H9 (cell line): ENCODE measurements around the gene TMEM178B. TPM values are rescaled to one million over a fixed set of nuclear protein-coding genes. Genes with fewer than 3 reads are reported as not detected.

ENCODE experiments used
- DNase-seq: peaks from one replicate; pipeline ENCODE4 v3.0.0-alpha.2; 2017
- H2AFZ ChIP-seq: one replicate; pipeline ENCODE4 v1.6.1; 2013; ENCODE audit warnings: mild to moderate bottlenecking, low read length, control low read depth, moderate library complexity
- H2AK5ac ChIP-seq: 2 replicates; pipeline ENCODE4 v1.6.1; 2013; ENCODE audit warnings: low read length, control low read depth, mixed read lengths; ENCODE audit not compliant: insufficient read length
- H2BK120ac ChIP-seq: one replicate; pipeline ENCODE4 v1.6.1; 2013; ENCODE audit warnings: low read depth, mild to moderate bottlenecking, low read length, control low read depth, inconsistent platforms; ENCODE audit not compliant: poor library complexity, severe bottlenecking
- H2BK12ac ChIP-seq: 2 replicates; pipeline ENCODE4 v1.6.1; 2013; ENCODE audit warnings: low read length, control low read depth, mixed read lengths, low read depth; ENCODE audit not compliant: insufficient read length
- H2BK15ac ChIP-seq: 2 replicates; pipeline ENCODE4 v1.6.1; 2013; ENCODE audit warnings: low read depth, low read length, control low read depth
- H2BK20ac ChIP-seq: one replicate; pipeline ENCODE4 v1.6.1; 2013; ENCODE audit warnings: low read depth, mild to moderate bottlenecking, low read length, control low read depth, inconsistent platforms; ENCODE audit not compliant: poor library complexity, severe bottlenecking
- H2BK5ac ChIP-seq: 2 replicates; pipeline ENCODE4 v1.6.1; 2013; ENCODE audit warnings: low read length, control low read depth, mixed read lengths; ENCODE audit not compliant: insufficient read length
- H3K14ac ChIP-seq: 2 replicates; pipeline ENCODE4 v1.6.1; 2013; ENCODE audit warnings: low read length, control low read depth; ENCODE audit not compliant: insufficient read depth
- H3K18ac ChIP-seq: 2 replicates; pipeline ENCODE4 v1.6.1; 2013; ENCODE audit warnings: low read depth, mild to moderate bottlenecking, mixed read lengths, low read length, control low read depth; ENCODE audit not compliant: insufficient read length
- H3K23ac ChIP-seq: 2 replicates; pipeline ENCODE4 v1.6.1; 2013; ENCODE audit warnings: low read length, control low read depth, mixed read lengths, low read depth; ENCODE audit not compliant: insufficient read length
- H3K23me2 ChIP-seq: 2 replicates; pipeline ENCODE4 v1.6.1; 2013; ENCODE audit warnings: low read depth, mild to moderate bottlenecking, mixed read lengths, low read length, control low read depth; ENCODE audit not compliant: insufficient read length, poor library complexity, severe bottlenecking
- H3K27ac ChIP-seq: 2 replicates; pipeline ENCODE4 v1.5.1; 2013; ENCODE audit warnings: low read length, control low read depth, mixed read lengths, low read depth; ENCODE audit not compliant: insufficient read length
- H3K27me3 ChIP-seq: 2 replicates; pipeline ENCODE4 v1.6.1; 2013; ENCODE audit warnings: low read length, control low read depth, inconsistent platforms; ENCODE audit not compliant: insufficient read depth
- H3K4ac ChIP-seq: 2 replicates; pipeline ENCODE4 v1.6.1; 2013; ENCODE audit warnings: low read depth, mild to moderate bottlenecking, control low read depth, inconsistent platforms, low read length, moderate library complexity
- H3K4me1 ChIP-seq: 2 replicates; pipeline ENCODE4 v1.6.1; 2013; ENCODE audit warnings: low read length, control low read depth, inconsistent platforms; ENCODE audit not compliant: insufficient read depth
- H3K4me2 ChIP-seq: 2 replicates; pipeline ENCODE4 v1.6.1; 2013; ENCODE audit warnings: low read length, control low read depth, mixed read lengths; ENCODE audit not compliant: insufficient read length, insufficient read depth
- H3K56ac ChIP-seq: 2 replicates; pipeline ENCODE4 v1.6.1; 2013; ENCODE audit warnings: low read depth, mild to moderate bottlenecking, mixed read lengths, low read length, control low read depth; ENCODE audit not compliant: insufficient read length
- H3K79me1 ChIP-seq: 2 replicates; pipeline ENCODE4 v1.6.1; 2013; ENCODE audit warnings: low read depth, mild to moderate bottlenecking, moderate library complexity, low read length, control low read depth, inconsistent platforms; ENCODE audit not compliant: insufficient read depth, poor library complexity, severe bottlenecking
- H3K79me2 ChIP-seq: 2 replicates; pipeline ENCODE4 v1.6.1; 2013; ENCODE audit warnings: low read length, control low read depth, inconsistent platforms; ENCODE audit not compliant: insufficient read depth
- H3K9ac ChIP-seq: 2 replicates; pipeline ENCODE4 v1.6.1; 2013; ENCODE audit warnings: low read length, control low read depth, mixed read lengths; ENCODE audit not compliant: insufficient read length; ENCODE audit errors: extremely low read depth
- H3K9me3 ChIP-seq: one replicate; pipeline ENCODE4 v1.6.1; 2013; ENCODE audit warnings: low read depth, low read length, inconsistent platforms; ENCODE audit not compliant: control insufficient read depth
- H3T11ph ChIP-seq: one replicate; pipeline ENCODE4 v1.6.1; 2013; ENCODE audit warnings: mild to moderate bottlenecking, low read length, control low read depth, inconsistent platforms
- H4K20me1 ChIP-seq: one replicate; pipeline ENCODE4 v1.6.1; 2013; ENCODE audit not compliant: control insufficient read depth, insufficient read length, insufficient read depth
- H4K5ac ChIP-seq: 2 replicates; pipeline ENCODE4 v1.6.1; 2013; ENCODE audit warnings: low read depth, mild to moderate bottlenecking, mixed read lengths, low read length, control low read depth; ENCODE audit not compliant: insufficient read length
- H4K8ac ChIP-seq: replicated peaks from 2 replicates; pipeline ENCODE4 v1.6.1; 2013; ENCODE audit warnings: low read length, control low read depth, mixed read lengths, low read depth; ENCODE audit not compliant: insufficient read length
- H4K91ac ChIP-seq: 2 replicates; pipeline ENCODE4 v1.6.1; 2013; ENCODE audit warnings: low read depth, mild to moderate bottlenecking, moderate library complexity, mixed read lengths, low read length, control low read depth; ENCODE audit not compliant: insufficient read length
- H3K27ac Mint-ChIP-seq, 3 experiments: 2 replicates in 2 of 3; 3 replicates in 1 of 3; pipeline ENCODE4 v1.8.0; 2020 to 2021; ENCODE audit warnings: mixed read lengths in 3 of 3, mild to moderate bottlenecking in 1 of 3, moderate library complexity in 1 of 3
- H3K27me3 Mint-ChIP-seq: 2 replicates; pipeline ENCODE4 v1.8.0; 2021; ENCODE audit warnings: low read depth, mild to moderate bottlenecking, moderate library complexity, mixed read lengths
- H3K36me3 Mint-ChIP-seq, 3 experiments: 2 replicates in 2 of 3; 3 replicates in 1 of 3; pipeline ENCODE4 v1.8.0; 2020 to 2021; ENCODE audit warnings: low read depth in 3 of 3, mixed read lengths in 3 of 3; ENCODE audit not compliant: insufficient read depth in 1 of 3
- H3K4me1 Mint-ChIP-seq, 2 experiments: 2 replicates each; pipeline ENCODE4 v1.8.0; 2020; ENCODE audit warnings: mixed read lengths in 2 of 2
- H3K4me3 Mint-ChIP-seq, 2 experiments: 2 replicates in 1 of 2; 3 replicates in 1 of 2; pipeline ENCODE4 v1.8.0; 2020 to 2021; ENCODE audit warnings: mild to moderate bottlenecking in 2 of 2, mixed read lengths in 2 of 2, moderate library complexity in 1 of 2
- H3K9me3 Mint-ChIP-seq, 2 experiments: 2 replicates in 1 of 2; 3 replicates in 1 of 2; pipeline ENCODE4 v1.8.0; 2020; ENCODE audit warnings: mild to moderate bottlenecking in 2 of 2, mixed read lengths in 2 of 2, moderate library complexity in 1 of 2
- CTCF ChIP-seq: fragments of 200-600 bp; sonication (generic); conservative IDR thresholded peaks from 3 replicates; pipeline ENCODE4 v1.8.0; 2021; ENCODE audit warnings: antibody characterized with exemption, mild to moderate bottlenecking
- WGBS: extraction: QIAGEN DNeasy Blood & Tissue Kit; methylation state at CpG from one replicate; pipeline ENCODE4 v1.1.7; 2013; ENCODE audit warnings: missing lambda C conversion rate, low lambda C conversion rate, mixed read lengths; ENCODE audit not compliant: insufficient read length; ENCODE audit errors: extremely low coverage; 5-methylcytosine and 5-hydroxymethylcytosine counted together
- total RNA-seq: library from RNA; stranded (reverse); gene quantifications from 2 replicates; pipeline ENCODE4 v1.2.1, GENCODE V29; 2021

TMEM178B gene
- total RNA-seq, 1 experiment from 2014 or later: 11.3 TPM

- Mint-ChIP-seq H3K4me1 (peaks cover 28% of the 10 kb centered on the region in 2 experiments), H3K27ac (peak overlapping the region in 2 of 3 experiments; percentile 16 to 62; a peak in 3 of 7 replicates), H3K4me3 (no peak overlapping the region; a peak in 1 of 5 replicates), H3K9me3 (no peaks in the 10 kb centered on the region; a peak in 1 of 5 replicates), H3K36me3 (no peaks in the 10 kb centered on the region), H3K27me3 (peaks cover 3% of the 10 kb centered on the region)
- WGBS: no CpG with 5 or more reads among the region's 10 CpGs
- Histone ChIP-seq H3K9ac (no peak overlapping the region), H2BK15ac (no peak overlapping the region), H3K27ac (no peak overlapping the region), H3K18ac (no peak overlapping the region), H3K14ac (no peak overlapping the region), H3T11ph (no peak overlapping the region), H3K79me2 (no peaks in the 10 kb centered on the region; the same call in 1 of the 2 replicates), H4K91ac (no peak overlapping the region), H3K79me1 (no peaks in the 10 kb centered on the region), H3K56ac (no peak overlapping the region), H3K27me3 (no peaks in the 10 kb centered on the region), H4K20me1 (no peaks in the 10 kb centered on the region), H2BK120ac (no peak overlapping the region), H4K5ac (no peak overlapping the region), H3K9me3 (no peaks in the 10 kb centered on the region), H2BK20ac (no peak overlapping the region), H4K8ac (no peak overlapping the region), H3K4me2 (no peak overlapping the region), H2AK5ac (no peak overlapping the region), H2BK5ac (no peak overlapping the region), H2AFZ (no peak overlapping the region), H3K4ac (no peak overlapping the region), H3K23me2 (no peaks in the 10 kb centered on the region), H3K4me1 (peaks cover 4% of the 10 kb centered on the region; the same call in 1 of the 2 replicates), H3K23ac (no peak overlapping the region), H2BK12ac (no peak overlapping the region)
- DNase-seq: no peak
- no peak for TF ChIP-seq CTCF
These were observed 164.9 kb downstream of the TMEM178B start for GRCh38 chr7:141238596-141239243.
